ENCODE data around the gene CLDN7.

CLDN7 gene

GRCh38 chr17:7281074-7281952 lies 19.0 kb upstream of the CLDN7 start, which contains the start of gene SLC2A4:
SLC2A4 (plus strand) TSS chr17:7281718; CDS start chr17:7281935, 217 bp downstream.
- ATAC-seq = peak; percentile 76
- no peak for TF ChIP-seq BACH2 (CRISPR knock-in tag; IDR thresholded peaks at IDR 0.05; ENCODE audit: borderline replicate concordance)

GRCh38 chr17:7280519-7281073 lies 18.3 kb upstream of the CLDN7 start:
- ATAC-seq = peak; percentile 92
- TF ChIP-seq BACH2 (CRISPR knock-in tag; IDR thresholded peaks at IDR 0.05; ENCODE audit: borderline replicate concordance) (no peak), ISL1 (CRISPR knock-in tag; IDR thresholded peaks at IDR 0.05) (no peak), SNAI2 (CRISPR knock-in tag; IDR thresholded peaks at IDR 0.05) (no peak)

- TF ChIP-seq ESRRG (CRISPR knock-in tag; IDR thresholded peaks at IDR 0.05) (no peak), TOX (CRISPR knock-in tag; IDR thresholded peaks at IDR 0.05; ENCODE audit: borderline replicate concordance) (no peak), OSR1 (CRISPR knock-in tag; IDR thresholded peaks at IDR 0.05) (no peak), PATZ1 (CRISPR knock-in tag; IDR thresholded peaks at IDR 0.05; ENCODE audit: borderline replicate concordance) (no peak), POU6F1 (CRISPR knock-in tag; IDR thresholded peaks at IDR 0.05; ENCODE audit: borderline replicate concordance, low read depth) (no peak), CSDC2 (CRISPR knock-in tag; IDR thresholded peaks at IDR 0.05) (no peak), ZFP30 (CRISPR knock-in tag; IDR thresholded peaks at IDR 0.05) (no peak), CREB5 (CRISPR knock-in tag; IDR thresholded peaks at IDR 0.05; ENCODE audit: low read depth) (no peak), BACH2 (CRISPR knock-in tag; IDR thresholded peaks at IDR 0.05; ENCODE audit: borderline replicate concordance) (no peak), ZNF565 (CRISPR knock-in tag; conservative IDR thresholded peaks at IDR 0.05; ENCODE audit: low read depth) (no peak), SNAI2 (CRISPR knock-in tag; IDR thresholded peaks at IDR 0.05) (no peak), CSRNP3 (CRISPR knock-in tag; IDR thresholded peaks at IDR 0.05) (no peak), ZC3H10 (CRISPR knock-in tag; IDR thresholded peaks at IDR 0.05) (no peak), ARNTL (CRISPR knock-in tag; IDR thresholded peaks at IDR 0.05; ENCODE audit: borderline replicate concordance, low read depth) (no peak), TSHZ2 (CRISPR knock-in tag; IDR thresholded peaks at IDR 0.05) (no peak)
- ATAC-seq = no peak
Observed at GRCh38 chr17:7279448-7279847, 17.2 kb upstream of the CLDN7 start.

GRCh38 chr17:7266784-7267183 lies 4.5 kb upstream of the CLDN7 start:
- no peak for ATAC-seq
- TF ChIP-seq TOX (CRISPR knock-in tag; IDR thresholded peaks at IDR 0.05; ENCODE audit: borderline replicate concordance) (no peak), PPARA (CRISPR knock-in tag; IDR thresholded peaks at IDR 0.05; ENCODE audit: borderline replicate concordance) (no peak), RARB (CRISPR knock-in tag; IDR thresholded peaks at IDR 0.05) (no peak), POU6F1 (CRISPR knock-in tag; IDR thresholded peaks at IDR 0.05; ENCODE audit: borderline replicate concordance, low read depth) (no peak), ISL1 (CRISPR knock-in tag; IDR thresholded peaks at IDR 0.05) (no peak), PATZ1 (CRISPR knock-in tag; IDR thresholded peaks at IDR 0.05; ENCODE audit: borderline replicate concordance) (no peak), ZNF70 (CRISPR knock-in tag; IDR thresholded peaks at IDR 0.05) (no peak)

Data from SK-N-SH treated with all-trans-retinoic acid at 6 μM for 48 hours (cell line).